ENCODE data around the gene CATSPERE. TPM values are rescaled to one million over a fixed set of nuclear protein-coding genes. Genes with fewer than 3 reads are reported as not detected.
"Not testable (repeated sequence)": the region's sequence is repeated elsewhere in the genome, so short reads cannot be mapped to it uniquely, and the experiment has no call there.

Gene CATSPERE
- total RNA-seq, 1 donor from 2014 or later = not detected

- Mint-ChIP-seq H3K4me1 (peaks cover 29% of the 10 kb centered on the region), H3K36me3 (ENCODE audit: low read depth) (peaks cover 41% of the 10 kb centered on the region), H3K4me3 (no peak overlapping the region), H3K27ac (no peak overlapping the region), H3K27me3 (no peaks in the 10 kb centered on the region), H3K9me3 (no peaks in the 10 kb centered on the region)
- DNase-seq = no peak
- intact Hi-C loops (cut with micrococcal nuclease) = no loop called here
These were observed 198.6 kb downstream of the CATSPERE start for GRCh38 chr1:244659694-244660093.

- DNase-seq = no peak
- Mint-ChIP-seq H3K27ac (no peak overlapping the region), H3K9me3 (no peaks in the 10 kb centered on the region), H3K36me3 (ENCODE audit: low read depth) (peaks cover 41% of the 10 kb centered on the region), H3K4me3 (no peak overlapping the region), H3K4me1 (peaks cover 29% of the 10 kb centered on the region), H3K27me3 (no peaks in the 10 kb centered on the region)
- intact Hi-C loops (cut with micrococcal nuclease) = no loop called here
These were observed 199.5 kb downstream of the CATSPERE start for GRCh38 chr1:244660595-244660994.

- H3K4me3 Mint-ChIP-seq; H3K27me3 Mint-ChIP-seq; intact Hi-C loops (cut with micrococcal nuclease); DNase-seq; H3K9me3 Mint-ChIP-seq; H3K27ac Mint-ChIP-seq: not testable (repeated sequence)
- Mint-ChIP-seq H3K4me1 (peaks cover 24% of the 10 kb centered on the region), H3K36me3 (ENCODE audit: low read depth) (peaks cover 37% of the 10 kb centered on the region)
These were observed 200.7 kb downstream of the CATSPERE start for GRCh38 chr1:244661569-244662312.

- Mint-ChIP-seq H3K27ac (no peak overlapping the region), H3K4me1 (peaks cover 18% of the 10 kb centered on the region), H3K4me3 (no peak overlapping the region), H3K9me3 (no peaks in the 10 kb centered on the region), H3K27me3 (no peaks in the 10 kb centered on the region), H3K36me3 (ENCODE audit: low read depth) (peaks cover 29% of the 10 kb centered on the region)
- no peak for DNase-seq
- intact Hi-C loops (cut with micrococcal nuclease) = no loop called here
These were observed 201.5 kb downstream of the CATSPERE start for GRCh38 chr1:244662599-244662998.

GRCh38 chr1:244664353-244664752 is 203.3 kb downstream of the CATSPERE start:
- intact Hi-C loops (cut with micrococcal nuclease) = no loop called here
- no peak for DNase-seq
- Mint-ChIP-seq H3K36me3 (ENCODE audit: low read depth) (peaks cover 20% of the 10 kb centered on the region), H3K27ac (no peak overlapping the region), H3K4me1 (peaks cover 5% of the 10 kb centered on the region), H3K9me3 (no peaks in the 10 kb centered on the region), H3K27me3 (no peaks in the 10 kb centered on the region), H3K4me3 (no peak overlapping the region)

- peaks cover 4% of the 10 kb centered on the region for H3K4me1 Mint-ChIP-seq
- H3K27ac Mint-ChIP-seq = no peak overlapping the region
- DNase-seq = no peak
- H3K9me3 Mint-ChIP-seq = no peaks in the 10 kb centered on the region
- H3K27me3 Mint-ChIP-seq = no peaks in the 10 kb centered on the region
- intact Hi-C loops (cut with micrococcal nuclease) = no loop called here
- peaks cover 15% of the 10 kb centered on the region for H3K36me3 Mint-ChIP-seq (ENCODE audit: low read depth)
- H3K4me3 Mint-ChIP-seq = no peak overlapping the region
These were observed 204.7 kb downstream of the CATSPERE start for GRCh38 chr1:244665771-244666217.

GRCh38 chr1:244666672-244667418 is 205.8 kb downstream of the CATSPERE start:
- H3K4me3 Mint-ChIP-seq; intact Hi-C loops (cut with micrococcal nuclease); H3K27me3 Mint-ChIP-seq; DNase-seq; H3K9me3 Mint-ChIP-seq; H3K27ac Mint-ChIP-seq; H3K4me1 Mint-ChIP-seq: not testable (repeated sequence)
- peaks cover 17% of the 10 kb centered on the region for H3K36me3 Mint-ChIP-seq (ENCODE audit: low read depth)

GRCh38 chr1:244667797-244668196 is 206.7 kb downstream of the CATSPERE start:
- no peak overlapping the region for H3K27ac Mint-ChIP-seq

GRCh38 chr1:244672946-244673682 is 212.0 kb downstream of the CATSPERE start:
- Mint-ChIP-seq H3K36me3 (ENCODE audit: low read depth) (peaks cover 29% of the 10 kb centered on the region), H3K27ac (no peak overlapping the region), H3K27me3 (no peaks in the 10 kb centered on the region), H3K4me3 (no peak overlapping the region), H3K9me3 (no peaks in the 10 kb centered on the region), H3K4me1 (peaks cover 9% of the 10 kb centered on the region)
- intact Hi-C loops (cut with micrococcal nuclease) = no loop called here
- DNase-seq = no peak

More at GRCh38 chr1:244667797-244668196, 206.7 kb downstream of the CATSPERE start:
- DNase-seq = no peak
- peaks cover 17% of the 10 kb centered on the region for H3K36me3 Mint-ChIP-seq (ENCODE audit: low read depth)
- H3K4me3 Mint-ChIP-seq = no peak overlapping the region
- H3K4me1 Mint-ChIP-seq = peaks cover under 1% of the 10 kb centered on the region
- H3K9me3 Mint-ChIP-seq = no peaks in the 10 kb centered on the region
- intact Hi-C loops (cut with micrococcal nuclease) = no loop called here
- H3K27me3 Mint-ChIP-seq = no peaks in the 10 kb centered on the region

GRCh38 chr1:244674446-244674845 is 213.4 kb downstream of the CATSPERE start:
- H3K9me3 Mint-ChIP-seq = no peaks in the 10 kb centered on the region
- peaks cover 28% of the 10 kb centered on the region for H3K36me3 Mint-ChIP-seq (ENCODE audit: low read depth)
- H3K27ac Mint-ChIP-seq = no peak overlapping the region
- intact Hi-C loops (cut with micrococcal nuclease) = no loop called here
- no peak overlapping the region for H3K4me3 Mint-ChIP-seq
- no peaks in the 10 kb centered on the region for H3K27me3 Mint-ChIP-seq
- no peak for DNase-seq
- peaks cover 10% of the 10 kb centered on the region for H3K4me1 Mint-ChIP-seq

GRCh38 chr1:244675167-244675566 is 214.1 kb downstream of the CATSPERE start:
- Mint-ChIP-seq H3K27me3 (no peaks in the 10 kb centered on the region), H3K4me3 (no peak overlapping the region), H3K27ac (no peak overlapping the region), H3K4me1 (peaks cover 10% of the 10 kb centered on the region), H3K36me3 (ENCODE audit: low read depth) (peaks cover 30% of the 10 kb centered on the region), H3K9me3 (no peaks in the 10 kb centered on the region)
- DNase-seq = no peak
- intact Hi-C loops (cut with micrococcal nuclease) = no loop called here

GRCh38 chr1:244678697-244679096 is 217.6 kb downstream of the CATSPERE start:
- Mint-ChIP-seq H3K27me3 (no peaks in the 10 kb centered on the region), H3K4me3 (no peak overlapping the region), H3K36me3 (ENCODE audit: low read depth) (peaks cover 37% of the 10 kb centered on the region), H3K4me1 (peaks cover 14% of the 10 kb centered on the region), H3K27ac (no peak overlapping the region), H3K9me3 (no peaks in the 10 kb centered on the region)
- intact Hi-C loops (cut with micrococcal nuclease) = no loop called here
- no peak for DNase-seq

- H3K4me1 Mint-ChIP-seq = peaks cover 11% of the 10 kb centered on the region
- intact Hi-C loops (cut with micrococcal nuclease) = no loop called here
- no peak for DNase-seq
These were observed 219.6 kb downstream of the CATSPERE start for GRCh38 chr1:244680667-244681066.

GRCh38 chr1:244682087-244682486 is 221.0 kb downstream of the CATSPERE start:
- Mint-ChIP-seq H3K4me1 (peaks cover 13% of the 10 kb centered on the region), H3K36me3 (ENCODE audit: low read depth) (peaks cover 33% of the 10 kb centered on the region)
- H3K4me3 Mint-ChIP-seq; H3K27me3 Mint-ChIP-seq; DNase-seq; H3K27ac Mint-ChIP-seq; H3K9me3 Mint-ChIP-seq; intact Hi-C loops (cut with micrococcal nuclease): not testable (repeated sequence)

More at GRCh38 chr1:244680667-244681066, 219.6 kb downstream of the CATSPERE start:
- no peaks in the 10 kb centered on the region for H3K27me3 Mint-ChIP-seq
- H3K27ac Mint-ChIP-seq = no peak overlapping the region
- H3K36me3 Mint-ChIP-seq (ENCODE audit: low read depth) = peaks cover 28% of the 10 kb centered on the region
- no peaks in the 10 kb centered on the region for H3K9me3 Mint-ChIP-seq
- H3K4me3 Mint-ChIP-seq = no peak overlapping the region

All from activated CD4-positive, alpha-beta T cell treated with anti-CD3 and anti-CD28 coated beads, Interleukin-2, amount 10 ng/mL, durations not matched to agents 24 days and 14 days (primary cell).